ENCODE measurements around the gene CLDN14. TPM values are rescaled to one million over a fixed set of nuclear protein-coding genes. Genes with fewer than 3 reads are reported as not detected.

The CLDN14 gene
- total RNA-seq, 1 experiment from 2014 or later, result not detected

GRCh38 chr21:36482181-36482580 lies 2.3 kb upstream of the CLDN14 start:
- no peak for ATAC-seq
- POLR2A ChIA-PET, result no interaction called here
- no TSS peak for BruUV-seq (replicated peaks)
- TF ChIP-seq REST (IDR thresholded peaks at IDR 0.05; ENCODE audit: insufficient read depth in 1 of 2, low read depth in 2 of 2, low read length in 1 of 2), result no peak
- TF ChIP-seq, protein P1, sequence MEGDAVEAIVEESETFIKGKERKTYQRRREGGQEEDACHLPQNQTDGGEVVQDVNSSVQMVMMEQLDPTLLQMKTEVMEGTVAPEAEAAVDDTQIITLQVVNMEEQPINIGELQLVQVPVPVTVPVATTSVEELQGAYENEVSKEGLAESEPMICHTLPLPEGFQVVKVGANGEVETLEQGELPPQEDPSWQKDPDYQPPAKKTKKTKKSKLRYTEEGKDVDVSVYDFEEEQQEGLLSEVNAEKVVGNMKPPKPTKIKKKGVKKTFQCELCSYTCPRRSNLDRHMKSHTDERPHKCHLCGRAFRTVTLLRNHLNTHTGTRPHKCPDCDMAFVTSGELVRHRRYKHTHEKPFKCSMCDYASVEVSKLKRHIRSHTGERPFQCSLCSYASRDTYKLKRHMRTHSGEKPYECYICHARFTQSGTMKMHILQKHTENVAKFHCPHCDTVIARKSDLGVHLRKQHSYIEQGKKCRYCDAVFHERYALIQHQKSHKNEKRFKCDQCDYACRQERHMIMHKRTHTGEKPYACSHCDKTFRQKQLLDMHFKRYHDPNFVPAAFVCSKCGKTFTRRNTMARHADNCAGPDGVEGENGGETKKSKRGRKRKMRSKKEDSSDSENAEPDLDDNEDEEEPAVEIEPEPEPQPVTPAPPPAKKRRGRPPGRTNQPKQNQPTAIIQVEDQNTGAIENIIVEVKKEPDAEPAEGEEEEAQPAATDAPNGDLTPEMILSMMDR (IDR thresholded peaks at IDR 0.05), result no peak
- TF ChIP-seq TCF7L2 (IDR thresholded peaks at IDR 0.05; ENCODE audit: low read depth, low read length), result no peak
- no peak for TF ChIP-seq POLR2AphosphoS5 (IDR thresholded peaks at IDR 0.05; ENCODE audit: low read depth, low read length)
- no peak for TF ChIP-seq SIN3A (IDR thresholded peaks at IDR 0.05; ENCODE audit: borderline replicate concordance, insufficient read depth, low read depth, low read length)
- CTCF ChIA-PET, result no interaction called here
- no peak overlapping the region for H3K4me3 ChIP-seq (ENCODE audit: low read depth in 2 of 2, low read length in 2 of 2)
- DNase-seq (ENCODE audit: low read depth, low spot score), result no peak
- intact Hi-C loops (cut with micrococcal nuclease; ENCODE audit: unreplicated experiment) (no loop called here), in situ Hi-C loops (cut with HindIII; ENCODE audit: low pct_unique_long_range_greater_than_20kb, low sequenced_read_pairs) (no loop called here)
- H3K27me3 ChIP-seq (ENCODE audit: control insufficient read depth, insufficient read depth, low read length), result no peaks in the 10 kb centered on the region
- no peaks in the 10 kb centered on the region for H3K36me3 ChIP-seq (ENCODE audit: control insufficient read depth, insufficient read depth, low read length)
- H3K4me1 ChIP-seq (ENCODE audit: control insufficient read depth, insufficient read depth, low read length), result peaks cover 4% of the 10 kb centered on the region
- no peaks in the 10 kb centered on the region for H3K9me3 ChIP-seq (ENCODE audit: control insufficient read depth, insufficient read depth, low read depth, low read length)
- H3K27ac ChIP-seq (ENCODE audit: low read length), result no peak overlapping the region

DNA sequence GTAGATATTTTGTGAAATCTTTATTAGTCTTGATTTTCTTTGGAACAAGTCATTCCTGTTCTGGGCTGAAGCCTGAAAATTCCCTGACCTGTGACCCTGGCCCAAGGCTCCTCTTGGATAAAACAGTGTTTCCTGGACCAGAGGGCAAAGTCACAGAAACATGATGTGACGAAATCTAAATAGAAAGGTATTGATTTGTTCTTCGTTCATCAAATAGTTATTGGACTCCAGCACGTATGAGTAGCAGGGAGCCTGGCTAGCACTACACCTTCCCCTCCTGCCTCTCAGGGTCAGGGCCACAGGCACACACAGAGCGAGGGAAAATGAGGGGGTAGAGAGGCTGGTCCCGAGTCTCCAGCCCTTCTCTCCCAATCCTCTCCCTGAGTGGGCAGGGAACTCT lies 1.7 kb upstream of the CLDN14 start:
- Histone ChIP-seq H3K4me1 (ENCODE audit: control insufficient read depth, insufficient read depth, low read length) (peaks cover 5% of the 10 kb centered on the region), H3K27me3 (ENCODE audit: control insufficient read depth, insufficient read depth, low read length) (no peaks in the 10 kb centered on the region), H3K36me3 (ENCODE audit: control insufficient read depth, insufficient read depth, low read length) (no peaks in the 10 kb centered on the region), H3K27ac (ENCODE audit: low read length) (no peak overlapping the region), H3K4me3 (ENCODE audit: low read depth in 2 of 2, low read length in 2 of 2) (no peak overlapping the region), H3K9me3 (ENCODE audit: control insufficient read depth, insufficient read depth, low read depth, low read length) (no peaks in the 10 kb centered on the region)
- no peak for DNase-seq (ENCODE audit: low read depth, low spot score)
- ATAC-seq, result no peak
- ChIA-PET POLR2A (no interaction called here), CTCF (no interaction called here)
- intact Hi-C loops (cut with micrococcal nuclease; ENCODE audit: unreplicated experiment) (no loop called here), in situ Hi-C loops (cut with HindIII; ENCODE audit: low pct_unique_long_range_greater_than_20kb, low sequenced_read_pairs) (no loop called here)
- TF ChIP-seq SIN3A (IDR thresholded peaks at IDR 0.05; ENCODE audit: borderline replicate concordance, insufficient read depth, low read depth, low read length), result no peak
- TF ChIP-seq, protein P1 (IDR thresholded peaks at IDR 0.05), result no peak
- no TSS peak for BruUV-seq (replicated peaks)

DNA sequence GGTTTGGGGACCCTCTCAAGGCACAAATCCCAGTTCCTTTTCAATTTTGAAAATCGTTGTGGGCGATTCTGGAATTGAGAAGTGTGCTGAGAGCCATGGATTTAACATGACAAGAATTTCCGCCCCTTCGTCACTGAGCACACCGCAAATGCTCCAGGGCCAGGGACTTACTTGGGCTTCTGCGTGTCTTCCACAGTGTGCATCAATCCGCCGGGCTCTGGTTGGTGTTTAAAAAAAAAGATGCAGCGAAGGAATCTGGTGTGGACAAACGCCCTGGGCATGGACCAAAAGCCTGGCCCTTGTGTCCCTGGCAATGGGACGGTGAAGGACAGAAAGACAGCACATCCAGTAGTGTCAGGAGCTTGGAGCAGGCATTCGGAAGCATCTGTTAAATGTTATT lies 696 bp upstream of the CLDN14 start:
- Histone ChIP-seq H3K36me3 (ENCODE audit: control insufficient read depth, insufficient read depth, low read length) (no peaks in the 10 kb centered on the region), H3K27me3 (ENCODE audit: control insufficient read depth, insufficient read depth, low read length) (no peaks in the 10 kb centered on the region), H3K4me3 (ENCODE audit: low read depth in 2 of 2, low read length in 2 of 2) (no peak overlapping the region), H3K9me3 (ENCODE audit: control insufficient read depth, insufficient read depth, low read depth, low read length) (no peaks in the 10 kb centered on the region), H3K27ac (ENCODE audit: low read length) (no peak overlapping the region), H3K4me1 (ENCODE audit: control insufficient read depth, insufficient read depth, low read length) (peaks cover 5% of the 10 kb centered on the region)
- no peak for ATAC-seq
- DNase-seq (ENCODE audit: low read depth, low spot score), result no peak
- intact Hi-C loops (cut with micrococcal nuclease; ENCODE audit: unreplicated experiment) (no loop called here), in situ Hi-C loops (cut with HindIII; ENCODE audit: low pct_unique_long_range_greater_than_20kb, low sequenced_read_pairs) (no loop called here)
- ChIA-PET CTCF (no interaction called here), POLR2A (no interaction called here)
- BruUV-seq (replicated peaks), result no TSS peak
- TF ChIP-seq POLR2AphosphoS5 (IDR thresholded peaks at IDR 0.05; ENCODE audit: low read depth, low read length), result no peak
